ENCODE data around the gene CXorf51A.
"Not testable (repeated sequence)": the region's sequence is repeated elsewhere in the genome, so short reads cannot be mapped to it uniquely, and the experiment has no call there.

CXorf51A gene

DNA sequence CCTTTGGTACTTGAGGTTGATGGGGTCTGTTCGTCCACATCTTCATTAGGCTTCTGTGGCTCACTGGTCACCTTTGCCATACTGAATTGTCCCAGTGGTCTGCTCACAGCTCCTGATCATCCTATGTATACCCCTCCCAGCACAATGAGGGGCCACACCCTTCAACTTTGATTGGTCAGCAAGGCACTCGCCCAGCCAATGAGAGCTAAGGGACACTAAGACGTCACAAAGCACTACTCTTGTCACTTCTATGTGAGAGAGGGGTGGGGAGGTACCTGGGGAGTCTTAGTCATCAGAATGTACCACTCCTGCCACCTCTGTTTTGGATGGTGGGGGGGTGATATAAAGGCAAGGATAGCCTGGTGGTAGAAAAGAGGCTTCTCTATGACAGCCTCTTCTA, at the start of gene CXorf51A:
TSS of gene CXorf51A (minus strand) at position 101 of the 400 bp plus-strand sequence. CDS start at position 80, 21 bp downstream.
- DNase-seq = not testable (repeated sequence)

DNA sequence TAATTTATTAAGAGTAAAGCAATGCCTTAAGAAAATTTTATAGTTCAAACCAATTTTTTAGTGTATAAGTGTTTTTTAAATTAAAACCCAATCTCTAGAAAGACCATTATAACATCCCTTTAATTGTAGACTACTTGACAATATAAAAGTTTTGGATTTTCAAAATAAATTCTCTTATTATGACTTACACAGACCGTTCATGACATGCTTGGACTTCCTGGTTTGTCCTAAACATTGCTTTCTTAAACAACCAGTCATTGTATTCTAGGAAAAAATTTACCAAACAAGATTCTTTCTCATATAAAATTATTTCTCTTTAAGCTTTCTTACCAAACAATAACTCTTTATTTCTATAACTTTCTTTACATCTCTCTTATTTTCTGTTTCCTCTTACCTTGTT, 49.0 kb upstream of the CXorf51A start:
- DNase-seq = no peak

DNA sequence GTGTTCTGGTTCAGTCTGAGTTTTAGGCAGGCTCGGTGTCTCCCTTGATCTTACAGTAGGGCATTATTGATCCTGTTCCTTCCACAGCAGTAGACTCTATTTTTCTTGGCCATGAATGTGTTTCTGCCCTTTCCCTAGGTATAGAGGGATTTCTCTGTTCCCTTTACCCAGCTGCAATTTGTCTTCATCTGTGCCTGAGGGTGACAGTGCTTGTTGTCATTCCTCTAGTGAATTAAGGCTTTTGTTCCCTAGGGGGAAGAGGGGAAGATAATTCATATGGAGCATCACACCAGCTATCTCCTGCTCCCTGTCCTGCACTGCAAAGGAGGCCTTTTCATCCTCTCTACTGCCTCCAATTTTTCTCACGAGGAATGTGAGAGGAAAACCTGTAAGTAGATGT, 39.7 kb upstream of the CXorf51A start:
- no peak for DNase-seq

DNA sequence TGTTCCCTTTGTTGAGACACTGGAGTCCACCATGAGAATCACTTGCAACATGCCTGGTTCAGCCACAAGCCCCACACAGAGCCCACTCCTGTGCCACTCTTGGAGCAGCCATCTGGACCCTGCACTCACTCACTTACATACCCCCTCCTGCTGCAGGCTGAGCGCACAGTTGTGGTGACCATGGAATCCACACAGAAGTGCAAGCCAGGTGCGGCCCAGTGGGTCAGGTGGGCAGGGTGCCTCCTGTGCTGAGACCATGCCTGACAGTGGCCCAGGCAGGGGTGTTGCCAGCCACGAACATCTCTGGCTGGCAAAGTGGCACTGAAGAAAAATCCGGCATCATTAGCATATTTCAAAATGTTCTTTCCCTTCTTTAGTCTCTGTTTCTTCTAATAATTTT, 17.4 kb upstream of the CXorf51A start:
- DNase-seq = no peak

DNA sequence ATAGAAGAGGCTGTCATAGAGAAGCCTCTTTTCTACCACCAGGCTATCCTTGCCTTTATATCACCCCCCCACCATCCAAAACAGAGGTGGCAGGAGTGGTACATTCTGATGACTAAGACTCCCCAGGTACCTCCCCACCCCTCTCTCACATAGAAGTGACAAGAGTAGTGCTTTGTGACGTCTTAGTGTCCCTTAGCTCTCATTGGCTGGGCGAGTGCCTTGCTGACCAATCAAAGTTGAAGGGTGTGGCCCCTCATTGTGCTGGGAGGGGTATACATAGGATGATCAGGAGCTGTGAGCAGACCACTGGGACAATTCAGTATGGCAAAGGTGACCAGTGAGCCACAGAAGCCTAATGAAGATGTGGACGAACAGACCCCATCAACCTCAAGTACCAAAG, 5.1 kb downstream of the CXorf51A start, which contains the start of gene CXorf51B:
TSS of gene CXorf51B (plus strand) at position 301 of the 400 bp plus-strand sequence. CDS start at position 322, 21 bp downstream.
- not testable (repeated sequence) for DNase-seq

All from retina (tissue), 1 donor.